DOHH2 (cell line): Measurements from ENCODE around the gene PIK3CG.

Source experiments
- CTCF ChIP-seq: fragments of 200-600 bp; sonication (generic); IDR thresholded peaks from one replicate; pipeline ENCODE4 v1.5.1; 2014; ENCODE audit warnings: antibody characterized with exemption, mild to moderate bottlenecking, low read depth, low read length; ENCODE audit not compliant: poor library complexity, severe bottlenecking
- EZH2phosphoT487 ChIP-seq: fragments of 200-600 bp; sonication (generic); IDR thresholded peaks from 2 replicates; pipeline ENCODE4 v1.6.1; 2017; ENCODE audit warnings: borderline replicate concordance, mild to moderate bottlenecking, antibody characterized with exemption, low read length, moderate library complexity, mixed read lengths

GRCh38 chr7:106918991-106919390, 53.9 kb downstream of the PIK3CG start:
- no peak for TF ChIP-seq CTCF
- no peak for TF ChIP-seq EZH2phosphoT487
